DND-41 (cell line): Measurements from ENCODE around the gene ISG20.

Source experiments
- CTCF ChIP-seq: IDR thresholded peaks from 2 replicates; pipeline ENCODE4 v1.5.1; 2012; ENCODE audit warnings: borderline replicate concordance, low read length, moderate library complexity, mild to moderate bottlenecking; ENCODE audit not compliant: poor library complexity, severe bottlenecking; ENCODE audit errors: extremely low read depth
- EZH2 ChIP-seq: IDR thresholded peaks from 3 replicates; pipeline ENCODE4 v1.6.1; 2012; ENCODE audit warnings: borderline replicate concordance, low read depth, mild to moderate bottlenecking, moderate library complexity, low read length, inconsistent platforms; ENCODE audit not compliant: severe bottlenecking

GRCh38 chr15:88615303-88616107 lies 23.3 kb upstream of the ISG20 start:
- no peak for TF ChIP-seq CTCF
- no peak for TF ChIP-seq EZH2
